K562 (cell line): ENCODE measurements around the gene SLBP. TPM values are rescaled to one million over a fixed set of nuclear protein-coding genes. Genes with fewer than 3 reads are reported as not detected.
A peak's percentile ranks its signal among the peaks of the same experiment; 100 is the strongest.

Source experiments
- ATF7 ChIP-seq: fragments of 450-650 bp; IDR thresholded peaks from 2 replicates; pipeline ENCODE4 v1.7.1; 2014; ENCODE audit warnings: mild to moderate bottlenecking, moderate library complexity
- CBFA2T3 ChIP-seq: fragments of 450-650 bp; IDR thresholded peaks from 2 replicates; pipeline ENCODE4 v1.6.1; 2017
- CBFB ChIP-seq: sonication (generic); formaldehyde crosslinking; IDR thresholded peaks from 2 replicates; pipeline ENCODE4 v1.4.0; 2020; ENCODE audit warnings: mild to moderate bottlenecking, missing genetic modification reagents
- ETV6 ChIP-seq, 3 experiments: fragments of 150-350 bp in 1 of 3; sonication (generic) in 1 of 3; formaldehyde crosslinking in 1 of 3; IDR thresholded peaks; 2 replicates each; pipeline versions ENCODE4 v1.6.1 to v1.8.0; 2014 to 2022; ENCODE audit warnings: borderline replicate concordance in 2 of 3, low read depth in 2 of 3, antibody characterized with exemption in 1 of 3, low read length in 1 of 3, mild to moderate bottlenecking in 1 of 3, missing genetic modification reagents in 1 of 3
- NR3C1 ChIP-seq: sonication (generic); formaldehyde crosslinking; IDR thresholded peaks from 2 replicates; pipeline ENCODE4 v1.8.1; 2022; ENCODE audit warnings: missing genetic modification reagents
- SAFB ChIP-seq: fragments of 200-400 bp; formaldehyde crosslinking; IDR thresholded peaks from 2 replicates; pipeline ENCODE4 v1.6.1; 2017; ENCODE audit warnings: low read depth, low read length, borderline replicate concordance
- SUPT5H ChIP-seq: fragments of 450-650 bp; IDR thresholded peaks from 2 replicates; pipeline ENCODE4 v1.6.1; 2016
- TAF9B ChIP-seq: fragments of 450-650 bp; IDR thresholded peaks from 2 replicates; pipeline ENCODE4 v1.6.1; 2018; ENCODE audit warnings: mild to moderate bottlenecking; ENCODE audit not compliant: partially characterized antibody
- TCF7L2 ChIP-seq: fragments of 150-350 bp; IDR thresholded peaks from 2 replicates; pipeline ENCODE4 v1.6.1; 2016; ENCODE audit warnings: low read depth, mild to moderate bottlenecking, low read length, moderate library complexity
- ZBTB7A ChIP-seq: IDR thresholded peaks from 2 replicates; pipeline ENCODE4 v1.6.1; 2011; ENCODE audit warnings: low read depth, mild to moderate bottlenecking, low read length, moderate library complexity, borderline replicate concordance; ENCODE audit not compliant: control insufficient read depth
- polyA plus RNA-seq, 8 experiments: library from polyadenylated mRNA; depleted of rRNA in 4 of 8; stranded (reverse) in 5 of 8; unstranded in 3 of 8; fragments of >200 nt; fragmentation: Nextera tagmentation in 2 of 8; fragmentation: Illumina TruSeq in 1 of 8; extraction: Ambion mirVana in 2 of 8; extraction: Trizol in 1 of 8; gene quantifications; 2 replicates each; pipeline versions ENCODE4 v1.2.1 to v1.2.3, GENCODE V29; 2011 to 2014; ENCODE audit warnings: inconsistent platforms in 1 of 8, missing spikeins in 1 of 8
- total RNA-seq, 7 experiments: library from RNA; depleted of rRNA in 6 of 7; stranded (reverse); fragments of >200 nt in 6 of 7; fragmentation: Illumina TruSeq in 2 of 7; extraction: Trizol in 2 of 7; gene quantifications; 2 replicates each; pipeline versions ENCODE4 v1.2.1 to v1.2.3, GENCODE V29; 2011 to 2021; ENCODE audit warnings: low replicate concordance in 1 of 7
- TF ChIP-seq, protein P1 (sequence below), 2 experiments: fragments of 450-650 bp; conservative IDR thresholded peaks; 2 replicates each; pipeline ENCODE4 v1.6.1; 2017; ENCODE audit warnings: mild to moderate bottlenecking in 2 of 2, moderate library complexity in 2 of 2
- TF ChIP-seq, protein P2 (sequence below): fragments of 250-450 bp; sonication (Bioruptor Pico); IDR thresholded peaks from 2 replicates; pipeline ENCODE4 v1.8.0; 2022; ENCODE audit warnings: inconsistent platforms, mild to moderate bottlenecking, moderate library complexity, borderline replicate concordance
- TF ChIP-seq, protein P3 (sequence below): fragments of 250-450 bp; sonication (Bioruptor Pico); IDR thresholded peaks from 2 replicates; pipeline ENCODE4 v1.4.0; 2020
- TF ChIP-seq, protein P4 (sequence below): sonication (generic); formaldehyde crosslinking; IDR thresholded peaks from 2 replicates; pipeline ENCODE4 v1.9.0; 2022; ENCODE audit warnings: mild to moderate bottlenecking, missing genetic modification reagents
- TF ChIP-seq, protein P5 (sequence below): IDR thresholded peaks from 2 replicates; pipeline ENCODE4 v1.6.1; 2011; ENCODE audit not compliant: insufficient read length; ENCODE audit errors: extremely low read depth

SLBP gene
- total and polyA plus RNA-seq, 9 of the 15 experiments (the other 6 are each of a cell fraction or from before 2014, with no cell fraction given) = 49.4 to 221 (median 162) TPM

- TF ChIP-seq, protein P1, sequence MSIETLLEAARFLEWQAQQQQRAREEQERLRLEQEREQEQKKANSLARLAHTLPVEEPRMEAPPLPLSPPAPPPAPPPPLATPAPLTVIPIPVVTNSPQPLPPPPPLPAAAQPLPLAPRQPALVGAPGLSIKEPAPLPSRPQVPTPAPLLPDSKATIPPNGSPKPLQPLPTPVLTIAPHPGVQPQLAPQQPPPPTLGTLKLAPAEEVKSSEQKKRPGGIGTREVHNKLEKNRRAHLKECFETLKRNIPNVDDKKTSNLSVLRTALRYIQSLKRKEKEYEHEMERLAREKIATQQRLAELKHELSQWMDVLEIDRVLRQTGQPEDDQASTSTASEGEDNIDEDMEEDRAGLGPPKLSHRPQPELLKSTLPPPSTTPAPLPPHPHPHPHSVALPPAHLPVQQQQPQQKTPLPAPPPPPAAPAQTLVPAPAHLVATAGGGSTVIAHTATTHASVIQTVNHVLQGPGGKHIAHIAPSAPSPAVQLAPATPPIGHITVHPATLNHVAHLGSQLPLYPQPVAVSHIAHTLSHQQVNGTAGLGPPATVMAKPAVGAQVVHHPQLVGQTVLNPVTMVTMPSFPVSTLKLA (conservative IDR thresholded peaks at IDR 0.05) = peak in 1 of 2 experiments; percentile 56; a peak in 3 of 4 replicates
- TF ChIP-seq SAFB (no peak), ZBTB7A (peak; percentile 99), ETV6 (IDR thresholded peaks at IDR 0.05; ENCODE audit: borderline replicate concordance in 1 of 2, low read depth in 2 of 2, low read length in 1 of 2) (no peak), ETV6 (CRISPR knock-in tag; IDR thresholded peaks at IDR 0.05; ENCODE audit: borderline replicate concordance) (no peak), TAF9B (no peak), TCF7L2 (no peak), NR3C1 (CRISPR knock-in tag) (no peak), CBFA2T3 (no peak), CBFB (peak; percentile 19; the same call in 1 of the 2 replicates), ATF7 (0 out of 2 replicates have a peak, but pooled peaks have one; percentile 33), SUPT5H (no peak)
- TF ChIP-seq, protein P2, sequence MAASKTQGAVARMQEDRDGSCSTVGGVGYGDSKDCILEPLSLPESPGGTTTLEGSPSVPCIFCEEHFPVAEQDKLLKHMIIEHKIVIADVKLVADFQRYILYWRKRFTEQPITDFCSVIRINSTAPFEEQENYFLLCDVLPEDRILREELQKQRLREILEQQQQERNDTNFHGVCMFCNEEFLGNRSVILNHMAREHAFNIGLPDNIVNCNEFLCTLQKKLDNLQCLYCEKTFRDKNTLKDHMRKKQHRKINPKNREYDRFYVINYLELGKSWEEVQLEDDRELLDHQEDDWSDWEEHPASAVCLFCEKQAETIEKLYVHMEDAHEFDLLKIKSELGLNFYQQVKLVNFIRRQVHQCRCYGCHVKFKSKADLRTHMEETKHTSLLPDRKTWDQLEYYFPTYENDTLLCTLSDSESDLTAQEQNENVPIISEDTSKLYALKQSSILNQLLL (CRISPR knock-in tag) = no peak
- TF ChIP-seq, protein P3, sequence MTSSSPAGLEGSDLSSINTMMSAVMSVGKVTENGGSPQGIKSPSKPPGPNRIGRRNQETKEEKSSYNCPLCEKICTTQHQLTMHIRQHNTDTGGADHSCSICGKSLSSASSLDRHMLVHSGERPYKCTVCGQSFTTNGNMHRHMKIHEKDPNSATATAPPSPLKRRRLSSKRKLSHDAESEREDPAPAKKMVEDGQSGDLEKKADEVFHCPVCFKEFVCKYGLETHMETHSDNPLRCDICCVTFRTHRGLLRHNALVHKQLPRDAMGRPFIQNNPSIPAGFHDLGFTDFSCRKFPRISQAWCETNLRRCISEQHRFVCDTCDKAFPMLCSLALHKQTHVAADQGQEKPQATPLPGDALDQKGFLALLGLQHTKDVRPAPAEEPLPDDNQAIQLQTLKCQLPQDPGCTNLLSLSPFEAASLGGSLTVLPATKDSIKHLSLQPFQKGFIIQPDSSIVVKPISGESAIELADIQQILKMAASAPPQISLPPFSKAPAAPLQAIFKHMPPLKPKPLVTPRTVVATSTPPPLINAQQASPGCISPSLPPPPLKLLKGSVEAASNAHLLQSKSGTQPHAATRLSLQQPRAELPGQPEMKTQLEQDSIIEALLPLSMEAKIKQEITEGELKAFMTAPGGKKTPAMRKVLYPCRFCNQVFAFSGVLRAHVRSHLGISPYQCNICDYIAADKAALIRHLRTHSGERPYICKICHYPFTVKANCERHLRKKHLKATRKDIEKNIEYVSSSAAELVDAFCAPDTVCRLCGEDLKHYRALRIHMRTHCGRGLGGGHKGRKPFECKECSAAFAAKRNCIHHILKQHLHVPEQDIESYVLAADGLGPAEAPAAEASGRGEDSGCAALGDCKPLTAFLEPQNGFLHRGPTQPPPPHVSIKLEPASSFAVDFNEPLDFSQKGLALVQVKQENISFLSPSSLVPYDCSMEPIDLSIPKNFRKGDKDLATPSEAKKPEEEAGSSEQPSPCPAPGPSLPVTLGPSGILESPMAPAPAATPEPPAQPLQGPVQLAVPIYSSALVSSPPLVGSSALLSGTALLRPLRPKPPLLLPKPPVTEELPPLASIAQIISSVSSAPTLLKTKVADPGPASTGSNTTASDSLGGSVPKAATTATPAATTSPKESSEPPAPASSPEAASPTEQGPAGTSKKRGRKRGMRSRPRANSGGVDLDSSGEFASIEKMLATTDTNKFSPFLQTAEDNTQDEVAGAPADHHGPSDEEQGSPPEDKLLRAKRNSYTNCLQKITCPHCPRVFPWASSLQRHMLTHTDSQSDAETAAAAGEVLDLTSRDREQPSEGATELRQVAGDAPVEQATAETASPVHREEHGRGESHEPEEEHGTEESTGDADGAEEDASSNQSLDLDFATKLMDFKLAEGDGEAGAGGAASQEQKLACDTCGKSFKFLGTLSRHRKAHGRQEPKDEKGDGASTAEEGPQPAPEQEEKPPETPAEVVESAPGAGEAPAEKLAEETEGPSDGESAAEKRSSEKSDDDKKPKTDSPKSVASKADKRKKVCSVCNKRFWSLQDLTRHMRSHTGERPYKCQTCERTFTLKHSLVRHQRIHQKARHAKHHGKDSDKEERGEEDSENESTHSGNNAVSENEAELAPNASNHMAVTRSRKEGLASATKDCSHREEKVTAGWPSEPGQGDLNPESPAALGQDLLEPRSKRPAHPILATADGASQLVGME = no peak
- TF ChIP-seq, protein P4, sequence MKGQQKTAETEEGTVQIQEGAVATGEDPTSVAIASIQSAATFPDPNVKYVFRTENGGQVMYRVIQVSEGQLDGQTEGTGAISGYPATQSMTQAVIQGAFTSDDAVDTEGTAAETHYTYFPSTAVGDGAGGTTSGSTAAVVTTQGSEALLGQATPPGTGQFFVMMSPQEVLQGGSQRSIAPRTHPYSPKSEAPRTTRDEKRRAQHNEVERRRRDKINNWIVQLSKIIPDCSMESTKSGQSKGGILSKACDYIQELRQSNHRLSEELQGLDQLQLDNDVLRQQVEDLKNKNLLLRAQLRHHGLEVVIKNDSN (CRISPR knock-in tag) = peak; percentile 87
- TF ChIP-seq, protein P5, sequence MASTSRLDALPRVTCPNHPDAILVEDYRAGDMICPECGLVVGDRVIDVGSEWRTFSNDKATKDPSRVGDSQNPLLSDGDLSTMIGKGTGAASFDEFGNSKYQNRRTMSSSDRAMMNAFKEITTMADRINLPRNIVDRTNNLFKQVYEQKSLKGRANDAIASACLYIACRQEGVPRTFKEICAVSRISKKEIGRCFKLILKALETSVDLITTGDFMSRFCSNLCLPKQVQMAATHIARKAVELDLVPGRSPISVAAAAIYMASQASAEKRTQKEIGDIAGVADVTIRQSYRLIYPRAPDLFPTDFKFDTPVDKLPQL = no peak
Measured at GRCh38 chr4:1748465-1748995, 36.4 kb upstream of the SLBP start (continued).
